HepG2 (cell line): ENCODE data around the gene NFIC. TPM values are rescaled to one million over a fixed set of nuclear protein-coding genes. Genes with fewer than 3 reads are reported as not detected.
A peak's percentile ranks its signal among the peaks of the same experiment; 100 is the strongest.

Experiments used
- FOXA3 ChIP-seq: IDR thresholded peaks from 2 replicates; pipeline ENCODE4 v1.6.1; 2016; ENCODE audit warnings: missing genetic modification reagents, missing compliant biosample characterization
- FUBP1 ChIP-seq: sonication (generic); formaldehyde crosslinking; IDR thresholded peaks from 2 replicates; pipeline ENCODE4 v1.5.1; 2020; ENCODE audit warnings: missing genetic modification reagents, mild to moderate bottlenecking, borderline replicate concordance
- IRX3 ChIP-seq: sonication (generic); formaldehyde crosslinking; IDR thresholded peaks from 2 replicates; pipeline ENCODE4 v1.8.1; 2023; ENCODE audit warnings: mild to moderate bottlenecking, low read depth, missing genetic modification reagents, borderline replicate concordance
- MTF2 ChIP-seq: sonication (generic); formaldehyde crosslinking; IDR thresholded peaks from 2 replicates; pipeline ENCODE4 v1.5.0; 2020; ENCODE audit warnings: missing genetic modification reagents, borderline replicate concordance
- PAF1 ChIP-seq: IDR thresholded peaks from 2 replicates; pipeline ENCODE4 v1.6.1; 2016; ENCODE audit warnings: missing genetic modification reagents, missing compliant biosample characterization
- PRDM4 ChIP-seq: sonication (generic); formaldehyde crosslinking; IDR thresholded peaks from 2 replicates; pipeline ENCODE4 v1.9.0; 2021; ENCODE audit warnings: missing genetic modification reagents, borderline replicate concordance
- RFXAP ChIP-seq: sonication (generic); formaldehyde crosslinking; IDR thresholded peaks from 2 replicates; pipeline ENCODE4 v1.4.0; 2020; ENCODE audit warnings: missing genetic modification reagents, borderline replicate concordance
- SAFB2 ChIP-seq: sonication (generic); formaldehyde crosslinking; IDR thresholded peaks from 2 replicates; pipeline ENCODE4 v1.5.1; 2020; ENCODE audit warnings: missing genetic modification reagents, low read depth, mild to moderate bottlenecking, borderline replicate concordance
- TFDP1 ChIP-seq: IDR thresholded peaks from 2 replicates; pipeline ENCODE4 v1.6.1; 2016; ENCODE audit warnings: missing compliant biosample characterization, missing genetic modification reagents, borderline replicate concordance
- ZBTB44 ChIP-seq: sonication (generic); formaldehyde crosslinking; IDR thresholded peaks from 2 replicates; pipeline ENCODE4 v1.4.0; 2020; ENCODE audit warnings: missing genetic modification reagents
- ZNF18 ChIP-seq: sonication (generic); formaldehyde crosslinking; IDR thresholded peaks from 2 replicates; pipeline ENCODE4 v1.8.0; 2022; ENCODE audit warnings: mild to moderate bottlenecking, missing genetic modification reagents; ENCODE audit not compliant: insufficient replicate concordance
- ZNF292 ChIP-seq: sonication (generic); formaldehyde crosslinking; IDR thresholded peaks from 2 replicates; pipeline ENCODE4 v1.8.1; 2022; ENCODE audit warnings: mild to moderate bottlenecking, low read depth, missing genetic modification reagents, borderline replicate concordance
- ZNF354B ChIP-seq: sonication (generic); formaldehyde crosslinking; IDR thresholded peaks from 2 replicates; pipeline ENCODE4 v1.8.0; 2022; ENCODE audit warnings: mild to moderate bottlenecking, missing genetic modification reagents
- ZNF687 ChIP-seq: sonication (generic); formaldehyde crosslinking; IDR thresholded peaks from 2 replicates; pipeline ENCODE4 v1.5.1; 2020; ENCODE audit warnings: mild to moderate bottlenecking, missing genetic modification reagents, moderate library complexity
- ZNF766 ChIP-seq: sonication (generic); formaldehyde crosslinking; IDR thresholded peaks from 2 replicates; pipeline ENCODE4 v1.5.0; 2020; ENCODE audit warnings: missing genetic modification reagents, borderline replicate concordance
- polyA plus RNA-seq, 8 experiments: library from polyadenylated mRNA; depleted of rRNA in 3 of 8; stranded (reverse) in 7 of 8; unstranded in 1 of 8; fragments of >200 nt; fragmentation: Illumina TruSeq in 4 of 8; extraction: Trizol in 4 of 8; gene quantifications; 2 replicates each; pipeline versions ENCODE4 v1.2.1 to v1.2.3, GENCODE V29; 2011 to 2016; ENCODE audit warnings: low read depth in 4 of 8, missing spikeins in 1 of 8, mixed read lengths in 1 of 8; ENCODE audit not compliant: insufficient read depth in 1 of 8
- total RNA-seq, 5 experiments: library from RNA; depleted of rRNA; stranded (reverse); fragments of >200 nt; fragmentation: Illumina TruSeq; extraction: Trizol; gene quantifications; 2 replicates each; pipeline ENCODE4 v1.2.3, GENCODE V29; 2016; ENCODE audit warnings: low read depth in 1 of 5

NFIC gene
- total and polyA plus RNA-seq, 2 of the 13 experiments (the other 11 are each of a cell fraction or from before 2014, with no cell fraction given), result 1.3 to 2.5 TPM

GRCh38 chr19:3412066-3412465 is 45.7 kb downstream of the NFIC start (continued):
- no peak for TF ChIP-seq ZNF18 (CRISPR knock-in tag)
- TF ChIP-seq PRDM4, result no peak
- TF ChIP-seq ZNF292 (CRISPR knock-in tag), result 0 out of 2 replicates have a peak, but pooled peaks have one; percentile 3
- no peak for TF ChIP-seq IRX3
- TF ChIP-seq FOXA3 (CRISPR knock-in tag), result no peak
- no peak for TF ChIP-seq FUBP1 (CRISPR knock-in tag)
- no peak for TF ChIP-seq ZBTB44
- TF ChIP-seq TFDP1 (CRISPR knock-in tag), result no peak
- TF ChIP-seq ZNF687, result no peak
- TF ChIP-seq SAFB2 (CRISPR knock-in tag), result no peak
- no peak for TF ChIP-seq ZNF354B (CRISPR knock-in tag)
- TF ChIP-seq PAF1 (CRISPR knock-in tag), result no peak
- TF ChIP-seq RFXAP, result 0 out of 2 replicates have a peak, but pooled peaks have one; percentile 7
- no peak for TF ChIP-seq ZNF766
- TF ChIP-seq MTF2 (CRISPR knock-in tag), result no peak
